Fibroblast of lung (primary cell): ENCODE results near the gene PYY.

Experiments
- CTCF ChIP-seq, 2 donors: IDR thresholded peaks in 1 of 2; conservative IDR thresholded peaks in 1 of 2; 1 replicate in 1 of 2; 2 replicates in 1 of 2; pipeline ENCODE4 v1.5.1; 2011 to 2012; ENCODE audit warnings: low read length in 2 of 2, control low read depth in 1 of 2, inconsistent platforms in 1 of 2, low read depth in 1 of 2, mild to moderate bottlenecking in 1 of 2
- EZH2 ChIP-seq: IDR thresholded peaks from 2 replicates; pipeline ENCODE4 v1.5.1; 2012; ENCODE audit warnings: low read length, control low read depth, mild to moderate bottlenecking; ENCODE audit errors: missing control alignments

- TF ChIP-seq CTCF (conservative IDR thresholded peaks at IDR 0.05 in 1 of 2, IDR thresholded peaks at IDR 0.05 in 1 of 2; ENCODE audit: low read depth in 1 of 2, low read length in 2 of 2) (no peak), EZH2 (no peak)
Observed at GRCh38 chr17:43962479-43962878, 8.7 kb upstream of the PYY start.
